H1 (cell line): ENCODE measurements around the gene AFF4. TPM values are rescaled to one million over a fixed set of nuclear protein-coding genes. Genes with fewer than 3 reads are reported as not detected.

Experiments used
- CTCF ChIA-PET: fragments of 300-600 bp; sonication (Branson Sonifier 250); formaldehyde crosslinking; loops from one replicate; lab custom pipeline; 2021; ENCODE audit not compliant: partially characterized antibody; lab: Charles Lee
- POLR2A ChIA-PET: fragments of 300-600 bp; sonication (Branson Sonifier 250); formaldehyde crosslinking; loops from one replicate; lab custom pipeline; 2021; ENCODE audit warnings: inconsistent platforms; ENCODE audit not compliant: partially characterized antibody; lab: Charles Lee
- DNase-seq, 2 experiments: peaks; one replicate each; pipeline versions ENCODE4 v3.0.0 to v3.0.0-alpha.2; 2010 to 2022; ENCODE audit warnings: low spot score in 2 of 2, low read depth in 1 of 2, mixed read lengths in 1 of 2
- FAIRE-seq: peaks from 2 replicates; lab custom pipeline; 2011; peaks lifted over from hg19 to GRCh38; lab: Jason Lieb, UNC
- H2AFZ ChIP-seq: 2 replicates; pipeline ENCODE4 v1.8.1; 2012; ENCODE audit warnings: low read length, inconsistent platforms
- H2AK5ac ChIP-seq: 2 replicates; pipeline ENCODE4 v1.6.1; 2013; ENCODE audit warnings: low read depth, low read length
- H2BK120ac ChIP-seq: replicated peaks from 2 replicates; pipeline ENCODE3; 2013; ENCODE audit warnings: low read depth, low read length, inconsistent platforms
- H2BK12ac ChIP-seq: 2 replicates; pipeline ENCODE4 v1.6.1; 2013; ENCODE audit warnings: low read depth, low read length
- H2BK15ac ChIP-seq: 2 replicates; pipeline ENCODE4 v1.6.1; 2013; ENCODE audit warnings: low read length
- H2BK20ac ChIP-seq: 2 replicates; pipeline ENCODE4 v1.6.1; 2013; ENCODE audit warnings: low read length
- H2BK5ac ChIP-seq: 2 replicates; pipeline ENCODE4 v1.6.1; 2013; ENCODE audit warnings: low read depth, low read length
- H3K14ac ChIP-seq: 2 replicates; pipeline ENCODE4 v1.6.1; 2013; ENCODE audit warnings: inconsistent platforms; ENCODE audit not compliant: insufficient read length
- H3K18ac ChIP-seq: 2 replicates; pipeline ENCODE4 v1.6.1; 2013; ENCODE audit warnings: low read length; ENCODE audit errors: extremely low read depth
- H3K23ac ChIP-seq: 2 replicates; pipeline ENCODE4 v1.6.1; 2013; ENCODE audit warnings: inconsistent platforms; ENCODE audit not compliant: insufficient read length
- H3K23me2 ChIP-seq: 2 replicates; pipeline ENCODE4 v1.6.1; 2013; ENCODE audit warnings: low read depth, low read length
- H3K27ac ChIP-seq: 2 replicates; pipeline ENCODE4 v1.6.1; 2011; ENCODE audit warnings: low read depth, low read length, inconsistent platforms
- H3K27me3 ChIP-seq, 4 experiments: replicated peaks in 1 of 4; 1 replicate in 1 of 4; 2 replicates in 3 of 4; pipeline versions ENCODE4 v1.6.1 to v1.8.1; 2011 to 2013; ENCODE audit warnings: low read length in 3 of 4, mild to moderate bottlenecking in 3 of 4, inconsistent platforms in 2 of 4, mixed read lengths in 2 of 4, moderate library complexity in 1 of 4; ENCODE audit not compliant: control insufficient read depth in 3 of 4, insufficient read depth in 3 of 4; ENCODE audit errors: extremely low read depth in 1 of 4
- H3K36me3 ChIP-seq, 4 experiments: 2 replicates each; pipeline versions ENCODE4 v1.6.1 to v1.8.1; 2011 to 2013; ENCODE audit warnings: mild to moderate bottlenecking in 4 of 4, low read length in 3 of 4, moderate library complexity in 2 of 4, control low read depth in 1 of 4, inconsistent platforms in 1 of 4; ENCODE audit not compliant: insufficient read depth in 4 of 4, control insufficient read depth in 2 of 4
- H3K4ac ChIP-seq: replicated peaks from 2 replicates; pipeline ENCODE3; 2013; ENCODE audit warnings: low read length, low read depth, mixed read lengths, inconsistent platforms; ENCODE audit not compliant: insufficient read length
- H3K4me1 ChIP-seq, 4 experiments: replicated peaks in 1 of 4; 1 replicate in 1 of 4; 2 replicates in 3 of 4; pipeline versions ENCODE4 v1.6.1 to v1.8.1; 2011 to 2013; ENCODE audit warnings: low read length in 3 of 4, inconsistent platforms in 2 of 4, mixed read lengths in 1 of 4; ENCODE audit not compliant: insufficient read depth in 4 of 4, control insufficient read depth in 3 of 4
- H3K4me2 ChIP-seq, 2 experiments: 2 replicates each; pipeline versions ENCODE4 v1.6.1 to v1.8.1; 2011 to 2013; ENCODE audit warnings: low read depth in 2 of 2, low read length in 2 of 2, control low read depth in 1 of 2, inconsistent platforms in 1 of 2, mild to moderate bottlenecking in 1 of 2; ENCODE audit not compliant: insufficient read depth in 1 of 2
- H3K4me3 ChIP-seq, 4 experiments: fragments of 200-600, 300-600 bp in 1 of 4; sonication (generic), shearing (Covaris generic), sonication (Bioruptor Twin) in 1 of 4; 2 replicates each; pipeline versions ENCODE4 v1.5.1 to v1.8.1; 2011 to 2016; ENCODE audit warnings: low read length in 4 of 4, low read depth in 3 of 4, control low read depth in 2 of 4, inconsistent platforms in 2 of 4, mild to moderate bottlenecking in 2 of 4, mixed read lengths in 1 of 4, moderate library complexity in 1 of 4; ENCODE audit not compliant: insufficient read depth in 2 of 4; ENCODE audit errors: extremely low read depth in 1 of 4
- H3K56ac ChIP-seq: replicated peaks from 2 replicates; pipeline ENCODE3; 2013; ENCODE audit warnings: low read depth, mild to moderate bottlenecking, mixed read lengths, low read length, inconsistent platforms; ENCODE audit not compliant: insufficient read length
- H3K79me1 ChIP-seq: 2 replicates; pipeline ENCODE4 v1.6.1; 2013; ENCODE audit warnings: low read depth, low read length, control low read depth
- H3K79me2 ChIP-seq, 2 experiments: 2 replicates each; pipeline versions ENCODE4 v1.6.1 to v1.8.1; 2012 to 2013; ENCODE audit warnings: low read length in 2 of 2, mild to moderate bottlenecking in 2 of 2, inconsistent platforms in 1 of 2; ENCODE audit not compliant: insufficient read depth in 2 of 2, control insufficient read depth in 1 of 2
- H3K9ac ChIP-seq, 4 experiments: replicated peaks in 1 of 4; 1 replicate in 1 of 4; 2 replicates in 3 of 4; pipeline versions ENCODE4 v1.6.1 to v1.8.1; 2011 to 2013; ENCODE audit warnings: low read depth in 3 of 4, low read length in 3 of 4, control low read depth in 2 of 4, mild to moderate bottlenecking in 2 of 4, moderate library complexity in 2 of 4, inconsistent platforms in 1 of 4; ENCODE audit errors: extremely low read depth in 1 of 4
- H3K9me3 ChIP-seq, 2 experiments: 2 replicates each; pipeline versions ENCODE4 v1.6.1 to v1.8.1; 2012 to 2013; ENCODE audit warnings: mild to moderate bottlenecking in 2 of 2, moderate library complexity in 2 of 2, control low read depth in 1 of 2, inconsistent platforms in 1 of 2, low read depth in 1 of 2, low read length in 1 of 2, mixed read lengths in 1 of 2; ENCODE audit not compliant: insufficient read depth in 2 of 2
- H4K20me1 ChIP-seq, 2 experiments: replicated peaks in 1 of 2; 2 replicates each; pipeline versions ENCODE3 to v1.8.1; 2011 to 2013; ENCODE audit warnings: inconsistent platforms in 2 of 2, low read length in 2 of 2, mild to moderate bottlenecking in 1 of 2; ENCODE audit not compliant: insufficient read depth in 2 of 2, control insufficient read depth in 1 of 2
- H4K5ac ChIP-seq: 2 replicates; pipeline ENCODE4 v1.6.1; 2013; ENCODE audit warnings: low read length, low read depth, mixed read lengths, inconsistent platforms; ENCODE audit not compliant: insufficient read length
- H4K8ac ChIP-seq: 2 replicates; pipeline ENCODE4 v1.8.0; 2013; ENCODE audit warnings: mild to moderate bottlenecking, moderate library complexity, low read length, inconsistent platforms; ENCODE audit not compliant: insufficient read depth; ENCODE audit errors: extremely low read depth
- H4K91ac ChIP-seq: replicated peaks from 2 replicates; pipeline ENCODE3; 2013; ENCODE audit warnings: low read length, mixed read lengths, inconsistent platforms; ENCODE audit not compliant: insufficient read length
- BCL11A ChIP-seq, 2 experiments: IDR thresholded peaks; one replicate each; pipeline ENCODE4 v1.6.1; 2011; ENCODE audit warnings: low read depth in 2 of 2, low read length in 2 of 2, mild to moderate bottlenecking in 2 of 2
- KDM4A ChIP-seq: IDR thresholded peaks from one replicate; pipeline ENCODE4 v1.7.1; 2012; ENCODE audit warnings: low read depth, mild to moderate bottlenecking, moderate library complexity, low read length, inconsistent platforms; ENCODE audit not compliant: severe bottlenecking
- PHF8 ChIP-seq: fragments of 200-600 bp; sonication (generic); conservative IDR thresholded peaks from 2 replicates; pipeline ENCODE4 v1.7.1; 2012; ENCODE audit warnings: low read depth, mild to moderate bottlenecking, inconsistent platforms, low read length, moderate library complexity
- SAP30 ChIP-seq: fragments of 300-600 bp; sonication (generic); IDR thresholded peaks from 2 replicates; pipeline ENCODE4 v1.7.1; 2012; ENCODE audit warnings: low read length, moderate library complexity, mild to moderate bottlenecking, inconsistent platforms; ENCODE audit not compliant: insufficient read depth, insufficient replicate concordance
- SIRT6 ChIP-seq: IDR thresholded peaks from one replicate; pipeline ENCODE4 v1.7.1; 2012; ENCODE audit warnings: low read length, inconsistent platforms
- WGBS, 2 experiments: shearing (Covaris generic) in 1 of 2; methylation state at CpG; one replicate each; pipeline versions ENCODE4 v1.1.6 to v1.1.7; 2013 to 2015; ENCODE audit warnings: low lambda C conversion rate in 2 of 2, mixed read lengths in 2 of 2, inconsistent platforms in 1 of 2, low coverage in 1 of 2, missing lambda C conversion rate in 1 of 2; ENCODE audit not compliant: insufficient replicate concordance in 2 of 2, insufficient coverage in 1 of 2, insufficient read length in 1 of 2; ENCODE audit errors: extremely low coverage in 1 of 2, missing lambda C conversion rate in 1 of 2; 5-methylcytosine and 5-hydroxymethylcytosine counted together
- polyA plus RNA-seq, 7 experiments: library from polyadenylated mRNA; depleted of rRNA in 3 of 7; stranded (reverse) in 5 of 7; unstranded in 2 of 7; fragments of >200 nt in 5 of 7; fragments of 200-250 nt in 2 of 7; gene quantifications; 1 replicate in 5 of 7; 2 replicates in 1 of 7; 4 replicates in 1 of 7; pipeline versions ENCODE4 v1.2.1 to v1.2.3, GENCODE V29; 2011 to 2013; ENCODE audit warnings: missing spikeins in 2 of 7, mixed read lengths in 2 of 7
- total RNA-seq: library from RNA; stranded (reverse); fragmentation: NEBNext Ultra II Directional; extraction: Animal tissue kit (Norgen Biotek cat#: 25700); gene quantifications from 2 replicates; pipeline ENCODE4 v1.2.1, GENCODE V29; 2021

AFF4 gene
- total and polyA plus RNA-seq, 2 of the 8 experiments (the other 6 are each of a cell fraction or from before 2014, with no cell fraction given): 12.0 to 61.4 TPM

GRCh38 chr5:133006653-133007052 lies 43.2 kb upstream of the AFF4 start:
- FAIRE-seq (no peak), DNase-seq (no peak)
- Histone ChIP-seq H3K23ac (no peak overlapping the region), H3K4me1 (no peaks in the 10 kb centered on the region), H2AFZ (no peak overlapping the region), H3K18ac (no peak overlapping the region), H2BK12ac (no peak overlapping the region), H4K91ac (no peak overlapping the region), H2BK20ac (no peak overlapping the region), H4K5ac (no peak overlapping the region), H3K9me3 (no peaks in the 10 kb centered on the region), H3K56ac (no peak overlapping the region), H3K14ac (no peak overlapping the region), H3K4me3 (no peak overlapping the region), H2BK5ac (no peak overlapping the region), H2BK120ac (no peak overlapping the region), H3K79me1 (no peaks in the 10 kb centered on the region), H3K4ac (no peak overlapping the region), H3K23me2 (no peaks in the 10 kb centered on the region), H2AK5ac (no peak overlapping the region), H3K36me3 (peaks cover 0 to 3% (median 1%) of the 10 kb centered on the region in 4 experiments; a peak in 4 of 8 replicates), H3K27ac (no peak overlapping the region), H3K4me2 (no peak overlapping the region), H4K8ac (no peak overlapping the region), H3K79me2 (no peaks in the 10 kb centered on the region), H3K27me3 (no peaks in the 10 kb centered on the region), H2BK15ac (no peak overlapping the region), H4K20me1 (no peaks in the 10 kb centered on the region), H3K9ac (no peak overlapping the region)
- ChIA-PET POLR2A (interaction anchor here (0.8 kb wide), 1 partner anchor 45 kb away, joined by 3 read pairs; the partner anchor contains the start of gene HSPA4), CTCF (interaction anchor here (0.6 kb wide), 1 partner anchor 1033 kb away, joined by 3 read pairs; no protein-coding TSS in a partner anchor)
- 59% methylated on average over 1 of the region's 1 CpG; no CpG with 5 or more reads in 1 of the 2 experiments for WGBS, 2 experiments
- TF ChIP-seq BCL11A (IDR thresholded peaks at IDR 0.05; ENCODE audit: low read depth in 2 of 2, low read length in 2 of 2) (no peak), SIRT6 (no peak), KDM4A (no peak), SAP30 (no peak), PHF8 (no peak)
